K562 (cell line): Measurements from ENCODE around the gene MCRS1. TPM values are rescaled to one million over a fixed set of nuclear protein-coding genes. Genes with fewer than 3 reads are reported as not detected.
A peak's percentile ranks its signal among the peaks of the same experiment; 100 is the strongest.

Source experiments
- ELF2 ChIP-seq: fragments of 250-450 bp; sonication (Bioruptor Pico); IDR thresholded peaks from 2 replicates; pipeline ENCODE4 v1.5.0; 2021; ENCODE audit warnings: mild to moderate bottlenecking
- JUND ChIP-seq, 2 experiments: IDR thresholded peaks; 2 replicates in 1 of 2; 3 replicates in 1 of 2; pipeline ENCODE4 v1.6.1; 2011; ENCODE audit warnings: borderline replicate concordance in 2 of 2, low read depth in 2 of 2, low read length in 2 of 2, improper control_type of control experiment in 1 of 2, missing biosample characterization in 1 of 2, missing genetic modification characterization in 1 of 2, missing genetic modification reagents in 1 of 2
- MEIS2 ChIP-seq: fragments of 450-650 bp; IDR thresholded peaks from 2 replicates; pipeline ENCODE4 v1.6.1; 2014; ENCODE audit warnings: mild to moderate bottlenecking; ENCODE audit not compliant: partially characterized antibody
- NFE2 ChIP-seq: IDR thresholded peaks from 2 replicates; pipeline ENCODE4 v1.6.1; 2014; ENCODE audit warnings: antibody characterized with exemption, low read depth
- PML ChIP-seq: IDR thresholded peaks from 2 replicates; pipeline ENCODE4 v1.6.1; 2012; ENCODE audit warnings: low read length, inconsistent platforms
- ZNF24 ChIP-seq: fragments of 450-650 bp; IDR thresholded peaks from 2 replicates; pipeline ENCODE4 v1.6.1; 2016
- ZNF75A ChIP-seq: fragments of 450-650 bp; formaldehyde crosslinking; IDR thresholded peaks from 2 replicates; pipeline ENCODE4 v1.4.0; 2020; ENCODE audit warnings: mild to moderate bottlenecking
- ZSCAN32 ChIP-seq: fragments of 450-650 bp; formaldehyde crosslinking; IDR thresholded peaks from 2 replicates; pipeline ENCODE4 v1.4.0; 2020; ENCODE audit warnings: mild to moderate bottlenecking, moderate library complexity
- polyA plus RNA-seq, 8 experiments: library from polyadenylated mRNA; depleted of rRNA in 4 of 8; stranded (reverse) in 5 of 8; unstranded in 3 of 8; fragments of >200 nt; fragmentation: Nextera tagmentation in 2 of 8; fragmentation: Illumina TruSeq in 1 of 8; extraction: Ambion mirVana in 2 of 8; extraction: Trizol in 1 of 8; gene quantifications; 2 replicates each; pipeline versions ENCODE4 v1.2.1 to v1.2.3, GENCODE V29; 2011 to 2014; ENCODE audit warnings: inconsistent platforms in 1 of 8, missing spikeins in 1 of 8
- total RNA-seq, 7 experiments: library from RNA; depleted of rRNA in 6 of 7; stranded (reverse); fragments of >200 nt in 6 of 7; fragmentation: Illumina TruSeq in 2 of 7; extraction: Trizol in 2 of 7; gene quantifications; 2 replicates each; pipeline versions ENCODE4 v1.2.1 to v1.2.3, GENCODE V29; 2011 to 2021; ENCODE audit warnings: low replicate concordance in 1 of 7
- TF ChIP-seq, protein P1 (sequence below): fragments of 250-450 bp; sonication (Bioruptor Pico); IDR thresholded peaks from 2 replicates; pipeline ENCODE4 v1.8.0; 2021; ENCODE audit warnings: moderate library complexity, mild to moderate bottlenecking, inconsistent platforms
- TF ChIP-seq, protein P2 (sequence below): IDR thresholded peaks from 2 replicates; pipeline ENCODE4 v1.6.1; 2016; ENCODE audit warnings: missing genetic modification characterization, missing compliant biosample characterization
- TF ChIP-seq, protein P3 (sequence below): fragments of 200-800 bp; sonication (Bioruptor generic); IDR thresholded peaks from 2 replicates; pipeline ENCODE4 v1.6.1; 2017; ENCODE audit warnings: missing genetic modification characterization, missing compliant biosample characterization
- TF ChIP-seq, protein P4 (sequence below): fragments of 450-650 bp; IDR thresholded peaks from 2 replicates; pipeline ENCODE4 v1.6.1; 2016; ENCODE audit warnings: low read depth
- TF ChIP-seq, protein P5 (sequence below): fragments of 450-650 bp; IDR thresholded peaks from 2 replicates; pipeline ENCODE4 v1.6.1; 2016

MCRS1 gene
- total and polyA plus RNA-seq, 9 of the 15 experiments (the other 6 are each of a cell fraction or from before 2014, with no cell fraction given), result 50.0 to 100 (median 73.2) TPM

DNA sequence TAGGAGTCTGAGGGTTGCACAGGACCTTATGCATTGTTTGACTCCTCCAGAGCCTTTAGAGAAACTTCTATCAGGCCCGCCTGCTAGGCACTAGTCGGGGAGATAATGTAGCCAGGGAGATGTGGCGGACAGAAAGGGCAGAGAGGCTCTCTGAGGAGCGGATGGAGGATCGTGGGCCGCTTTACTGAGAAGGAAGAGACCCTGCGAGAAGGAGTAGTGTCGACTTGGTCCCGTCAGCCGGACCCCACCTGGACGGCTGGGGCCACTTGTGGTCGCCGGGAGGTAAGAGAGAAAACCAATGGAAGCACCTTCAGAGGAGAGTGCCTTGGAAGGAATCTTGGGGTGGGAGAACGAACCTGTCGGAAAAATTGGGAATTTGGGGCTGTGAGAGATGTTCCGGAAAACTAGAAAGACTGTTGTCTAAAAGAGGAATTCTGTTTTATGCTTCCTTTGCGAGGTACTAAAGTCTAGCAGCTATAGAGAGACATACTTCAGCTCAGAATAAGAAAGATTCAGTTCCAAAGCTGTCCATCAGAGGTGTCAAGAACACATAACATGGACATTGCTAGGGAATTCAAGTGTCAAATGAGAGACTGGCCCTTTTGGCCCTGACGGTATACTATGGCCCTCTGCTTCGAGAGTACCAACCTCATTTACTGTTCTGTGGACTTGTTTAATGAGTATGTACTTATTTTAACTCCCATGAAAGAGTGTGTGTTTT lies 660 bp upstream of the MCRS1 start (continued):
- TF ChIP-seq, protein P1, sequence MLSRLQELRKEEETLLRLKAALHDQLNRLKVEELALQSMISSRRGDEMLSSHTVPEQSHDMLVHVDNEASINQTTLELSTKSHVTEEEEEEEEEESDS, result no peak
- TF ChIP-seq ZNF24 (no peak), MEIS2 (peak; percentile 67), ELF2 (no peak), ZNF75A (CRISPR knock-in tag) (no peak), NFE2 (no peak), ZSCAN32 (CRISPR knock-in tag) (no peak), PML (no peak), JUND (IDR thresholded peaks at IDR 0.05; ENCODE audit: borderline replicate concordance, low read depth, low read length) (no peak), JUND (tag; IDR thresholded peaks at IDR 0.05; ENCODE audit: borderline replicate concordance, low read depth, low read length) (no peak)
- TF ChIP-seq, protein P2, sequence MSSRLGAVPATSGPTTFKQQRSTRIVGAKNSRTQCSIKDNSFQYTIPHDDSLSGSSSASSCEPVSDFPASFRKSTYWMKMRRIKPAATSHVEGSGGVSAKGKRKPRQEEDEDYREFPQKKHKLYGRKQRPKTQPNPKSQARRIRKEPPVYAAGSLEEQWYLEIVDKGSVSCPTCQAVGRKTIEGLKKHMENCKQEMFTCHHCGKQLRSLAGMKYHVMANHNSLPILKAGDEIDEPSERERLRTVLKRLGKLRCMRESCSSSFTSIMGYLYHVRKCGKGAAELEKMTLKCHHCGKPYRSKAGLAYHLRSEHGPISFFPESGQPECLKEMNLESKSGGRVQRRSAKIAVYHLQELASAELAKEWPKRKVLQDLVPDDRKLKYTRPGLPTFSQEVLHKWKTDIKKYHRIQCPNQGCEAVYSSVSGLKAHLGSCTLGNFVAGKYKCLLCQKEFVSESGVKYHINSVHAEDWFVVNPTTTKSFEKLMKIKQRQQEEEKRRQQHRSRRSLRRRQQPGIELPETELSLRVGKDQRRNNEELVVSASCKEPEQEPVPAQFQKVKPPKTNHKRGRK (tag), result no peak
- TF ChIP-seq, protein P3, sequence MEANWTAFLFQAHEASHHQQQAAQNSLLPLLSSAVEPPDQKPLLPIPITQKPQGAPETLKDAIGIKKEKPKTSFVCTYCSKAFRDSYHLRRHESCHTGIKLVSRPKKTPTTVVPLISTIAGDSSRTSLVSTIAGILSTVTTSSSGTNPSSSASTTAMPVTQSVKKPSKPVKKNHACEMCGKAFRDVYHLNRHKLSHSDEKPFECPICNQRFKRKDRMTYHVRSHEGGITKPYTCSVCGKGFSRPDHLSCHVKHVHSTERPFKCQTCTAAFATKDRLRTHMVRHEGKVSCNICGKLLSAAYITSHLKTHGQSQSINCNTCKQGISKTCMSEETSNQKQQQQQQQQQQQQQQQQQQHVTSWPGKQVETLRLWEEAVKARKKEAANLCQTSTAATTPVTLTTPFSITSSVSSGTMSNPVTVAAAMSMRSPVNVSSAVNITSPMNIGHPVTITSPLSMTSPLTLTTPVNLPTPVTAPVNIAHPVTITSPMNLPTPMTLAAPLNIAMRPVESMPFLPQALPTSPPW (CRISPR knock-in tag), result no peak
- TF ChIP-seq, protein P4, sequence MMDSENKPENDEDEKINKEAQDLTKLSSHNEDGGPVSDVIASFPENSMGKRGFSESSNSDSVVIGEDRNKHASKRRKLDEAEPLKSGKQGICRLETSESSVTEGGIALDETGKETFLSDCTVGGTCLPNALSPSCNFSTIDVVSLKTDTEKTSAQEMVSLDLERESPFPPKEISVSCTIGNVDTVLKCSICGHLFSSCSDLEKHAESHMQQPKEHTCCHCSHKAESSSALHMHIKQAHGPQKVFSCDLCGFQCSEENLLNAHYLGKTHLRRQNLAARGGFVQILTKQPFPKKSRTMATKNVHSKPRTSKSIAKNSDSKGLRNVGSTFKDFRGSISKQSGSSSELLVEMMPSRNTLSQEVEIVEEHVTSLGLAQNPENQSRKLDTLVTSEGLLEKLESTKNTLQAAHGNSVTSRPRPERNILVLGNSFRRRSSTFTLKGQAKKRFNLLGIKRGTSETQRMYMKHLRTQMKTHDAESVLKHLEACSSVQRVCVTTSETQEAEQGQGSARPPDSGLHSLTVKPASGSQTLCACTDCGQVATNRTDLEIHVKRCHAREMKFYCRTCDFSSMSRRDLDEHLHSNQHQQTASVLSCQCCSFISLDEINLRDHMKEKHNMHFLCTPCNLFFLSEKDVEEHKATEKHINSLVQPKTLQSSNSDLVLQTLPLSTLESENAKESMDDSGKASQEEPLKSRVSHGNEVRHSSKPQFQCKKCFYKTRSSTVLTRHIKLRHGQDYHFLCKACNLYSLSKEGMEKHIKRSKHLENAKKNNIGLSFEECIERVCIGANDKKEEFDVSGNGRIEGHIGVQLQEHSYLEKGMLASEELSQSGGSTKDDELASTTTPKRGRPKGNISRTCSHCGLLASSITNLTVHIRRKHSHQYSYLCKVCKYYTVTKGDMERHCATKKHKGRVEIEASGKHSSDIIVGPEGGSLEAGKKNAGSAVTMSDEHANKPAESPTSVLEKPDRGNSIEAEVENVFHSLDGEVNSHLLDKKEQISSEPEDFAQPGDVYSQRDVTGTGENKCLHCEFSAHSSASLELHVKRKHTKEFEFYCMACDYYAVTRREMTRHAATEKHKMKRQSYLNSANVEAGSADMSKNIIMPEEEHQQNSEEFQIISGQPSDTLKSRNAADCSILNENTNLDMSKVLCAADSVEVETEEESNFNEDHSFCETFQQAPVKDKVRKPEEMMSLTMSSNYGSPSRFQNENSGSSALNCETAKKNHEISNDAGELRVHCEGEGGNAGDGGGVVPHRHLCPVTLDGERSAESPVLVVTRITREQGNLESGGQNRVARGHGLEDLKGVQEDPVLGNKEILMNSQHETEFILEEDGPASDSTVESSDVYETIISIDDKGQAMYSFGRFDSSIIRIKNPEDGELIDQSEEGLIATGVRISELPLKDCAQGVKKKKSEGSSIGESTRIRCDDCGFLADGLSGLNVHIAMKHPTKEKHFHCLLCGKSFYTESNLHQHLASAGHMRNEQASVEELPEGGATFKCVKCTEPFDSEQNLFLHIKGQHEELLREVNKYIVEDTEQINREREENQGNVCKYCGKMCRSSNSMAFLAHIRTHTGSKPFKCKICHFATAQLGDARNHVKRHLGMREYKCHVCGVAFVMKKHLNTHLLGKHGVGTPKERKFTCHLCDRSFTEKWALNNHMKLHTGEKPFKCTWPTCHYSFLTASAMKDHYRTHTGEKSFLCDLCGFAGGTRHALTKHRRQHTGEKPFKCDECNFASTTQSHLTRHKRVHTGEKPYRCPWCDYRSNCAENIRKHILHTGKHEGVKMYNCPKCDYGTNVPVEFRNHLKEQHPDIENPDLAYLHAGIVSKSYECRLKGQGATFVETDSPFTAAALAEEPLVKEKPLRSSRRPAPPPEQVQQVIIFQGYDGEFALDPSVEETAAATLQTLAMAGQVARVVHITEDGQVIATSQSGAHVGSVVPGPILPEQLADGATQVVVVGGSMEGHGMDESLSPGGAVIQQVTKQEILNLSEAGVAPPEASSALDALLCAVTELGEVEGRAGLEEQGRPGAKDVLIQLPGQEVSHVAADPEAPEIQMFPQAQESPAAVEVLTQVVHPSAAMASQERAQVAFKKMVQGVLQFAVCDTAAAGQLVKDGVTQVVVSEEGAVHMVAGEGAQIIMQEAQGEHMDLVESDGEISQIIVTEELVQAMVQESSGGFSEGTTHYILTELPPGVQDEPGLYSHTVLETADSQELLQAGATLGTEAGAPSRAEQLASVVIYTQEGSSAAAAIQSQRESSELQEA, result no peak
- TF ChIP-seq, protein P5, sequence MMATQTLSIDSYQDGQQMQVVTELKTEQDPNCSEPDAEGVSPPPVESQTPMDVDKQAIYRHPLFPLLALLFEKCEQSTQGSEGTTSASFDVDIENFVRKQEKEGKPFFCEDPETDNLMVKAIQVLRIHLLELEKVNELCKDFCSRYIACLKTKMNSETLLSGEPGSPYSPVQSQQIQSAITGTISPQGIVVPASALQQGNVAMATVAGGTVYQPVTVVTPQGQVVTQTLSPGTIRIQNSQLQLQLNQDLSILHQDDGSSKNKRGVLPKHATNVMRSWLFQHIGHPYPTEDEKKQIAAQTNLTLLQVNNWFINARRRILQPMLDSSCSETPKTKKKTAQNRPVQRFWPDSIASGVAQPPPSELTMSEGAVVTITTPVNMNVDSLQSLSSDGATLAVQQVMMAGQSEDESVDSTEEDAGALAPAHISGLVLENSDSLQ, result peak; percentile 89
